Gastrocnemius medialis (tissue), 4 donors: Measurements from ENCODE around the gene HSPA9. TPM values are rescaled to one million over a fixed set of nuclear protein-coding genes. Genes with fewer than 3 reads are reported as not detected.

Source experiments
- ATAC-seq, 2 donors: fragments of 150-250 bp; one replicate each; pipeline ENCODE4 v1.9.1; 2016
- DNase-seq, 2 donors: peaks; one replicate each; pipeline ENCODE4 v3.0.0-alpha.2; 2019
- H3K27ac ChIP-seq, 4 donors: fragments of 200-600 bp; sonication (generic); 1 replicate in 1 of 4; 2 replicates in 3 of 4; pipeline ENCODE4 v1.5.1; 2016 to 2018; ENCODE audit warnings: mild to moderate bottlenecking in 2 of 4, moderate library complexity in 1 of 4
- H3K27me3 ChIP-seq, 3 donors: fragments of 200-600 bp; sonication (generic) in 2 of 3; 1 replicate in 1 of 3; 2 replicates in 2 of 3; pipeline versions ENCODE4 v1.5.1 to v1.6.0; 2016 to 2019; ENCODE audit warnings: mild to moderate bottlenecking in 1 of 3, moderate library complexity in 1 of 3
- H3K36me3 ChIP-seq, 2 donors: fragments of 200-600 bp; sonication (generic) in 1 of 2; one replicate each; pipeline ENCODE4 v1.5.1; 2017 to 2018
- H3K4me1 ChIP-seq, 2 donors: fragments of 200-600 bp; sonication (generic) in 1 of 2; one replicate each; pipeline ENCODE4 v1.5.1; 2016 to 2017; ENCODE audit warnings: mild to moderate bottlenecking in 2 of 2
- H3K4me3 ChIP-seq, 4 donors: fragments of 200-600 bp; sonication (generic) in 3 of 4; 1 replicate in 1 of 4; 2 replicates in 3 of 4; pipeline ENCODE4 v1.5.1; 2016 to 2019; ENCODE audit warnings: mild to moderate bottlenecking in 2 of 4
- H3K9me3 ChIP-seq, 3 donors: fragments of 200-600 bp; sonication (generic) in 2 of 3; 1 replicate in 1 of 3; 2 replicates in 2 of 3; pipeline ENCODE4 v1.5.1; 2016 to 2019
- CTCF ChIP-seq, 5 experiments: fragments of 450-650 bp in 3 of 5; fragments of 200-600 bp in 2 of 5; sonication (generic) in 2 of 5; IDR thresholded peaks in 4 of 5; conservative IDR thresholded peaks in 1 of 5; 1 replicate in 4 of 5; 2 replicates in 1 of 5; pipeline ENCODE4 v1.5.1; 2016 to 2019; ENCODE audit warnings: antibody characterized with exemption in 5 of 5, mild to moderate bottlenecking in 3 of 5, moderate library complexity in 3 of 5
- POLR2A ChIP-seq, 2 donors: fragments of 450-650 bp; IDR thresholded peaks; one replicate each; pipeline ENCODE4 v1.6.1; 2017; ENCODE audit warnings: antibody characterized with exemption in 2 of 2, mild to moderate bottlenecking in 2 of 2, moderate library complexity in 2 of 2
- in situ Hi-C, 4 donors: fragments of 200-750 bp; cut with MboI; loops; one replicate each; pipeline versions ENCODE4 v1.15.0 to v1.8.0; 2017; ENCODE audit warnings: low sequenced_read_pairs in 4 of 4
- intact Hi-C: fragments of 100-400 bp; cut with DNase I; formaldehyde crosslinking; loops from one replicate; pipeline ENCODE4 v1.15.1; 2023; ENCODE audit warnings: low total_unique reads
- total RNA-seq, 4 donors: library from RNA; depleted of rRNA; stranded (reverse); fragments of >200 nt; gene quantifications; one replicate each; pipeline versions ENCODE4 v1.1.0 to v1.2.3, GENCODE V29; 2016

HSPA9 gene
- total RNA-seq, 4 donors from 2014 or later, result 449 to 840 (median 569) TPM

GRCh38 chr5:138580777-138581176, 5.6 kb upstream of the HSPA9 start:
- no peak for DNase-seq
- Histone ChIP-seq H3K27me3 (no peaks in the 10 kb centered on the region), H3K4me1 (peaks cover 0 to 5% of the 10 kb centered on the region in 2 donors), H3K27ac (no peak overlapping the region), H3K9me3 (no peaks in the 10 kb centered on the region), H3K36me3 (no peaks in the 10 kb centered on the region), H3K4me3 (no peak overlapping the region)
- in situ Hi-C loops, result loop anchor here in 2 of 4 donors (25.0 kb wide), 1 partner anchor 682 kb away; no protein-coding TSS in a partner anchor
- no peak for TF ChIP-seq CTCF (IDR thresholded peaks at IDR 0.05 in 4 of 5, conservative IDR thresholded peaks at IDR 0.05 in 1 of 5)
- TF ChIP-seq POLR2A (IDR thresholded peaks at IDR 0.05), result no peak
- ATAC-seq, result no peak
- intact Hi-C loops, result no loop called here

DNA sequence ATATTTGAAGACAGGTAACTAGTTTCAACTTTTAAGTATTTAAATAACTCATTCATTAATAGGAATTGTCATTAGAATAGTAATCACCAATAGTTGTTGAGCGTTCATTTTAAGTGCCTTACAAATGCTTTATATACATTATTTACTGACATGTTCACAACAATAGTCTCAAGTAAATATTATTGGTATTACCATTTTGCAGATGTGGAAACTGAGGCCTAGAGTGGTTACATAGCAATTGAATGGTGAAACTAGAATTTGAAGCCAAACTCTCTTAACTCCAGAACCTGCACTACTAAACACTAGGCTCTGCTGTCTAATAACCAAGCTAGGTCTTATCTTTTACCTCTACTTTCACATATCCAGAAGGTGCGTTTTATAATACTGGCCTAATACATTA, 4.8 kb upstream of the HSPA9 start:
- Histone ChIP-seq H3K27ac (no peak overlapping the region), H3K4me3 (no peak overlapping the region), H3K4me1 (peaks cover 0 to 6% of the 10 kb centered on the region in 2 donors), H3K9me3 (no peaks in the 10 kb centered on the region), H3K36me3 (no peaks in the 10 kb centered on the region), H3K27me3 (no peaks in the 10 kb centered on the region)
- ATAC-seq, result no peak
- DNase-seq, result no peak
- intact Hi-C loops (no loop called here), in situ Hi-C loops (loop anchor here in 2 of 4 donors (25.0 kb wide), 1 partner anchor 682 kb away; no protein-coding TSS in a partner anchor)
- TF ChIP-seq POLR2A (IDR thresholded peaks at IDR 0.05) (no peak), CTCF (IDR thresholded peaks at IDR 0.05 in 4 of 5, conservative IDR thresholded peaks at IDR 0.05 in 1 of 5) (no peak)

DNA sequence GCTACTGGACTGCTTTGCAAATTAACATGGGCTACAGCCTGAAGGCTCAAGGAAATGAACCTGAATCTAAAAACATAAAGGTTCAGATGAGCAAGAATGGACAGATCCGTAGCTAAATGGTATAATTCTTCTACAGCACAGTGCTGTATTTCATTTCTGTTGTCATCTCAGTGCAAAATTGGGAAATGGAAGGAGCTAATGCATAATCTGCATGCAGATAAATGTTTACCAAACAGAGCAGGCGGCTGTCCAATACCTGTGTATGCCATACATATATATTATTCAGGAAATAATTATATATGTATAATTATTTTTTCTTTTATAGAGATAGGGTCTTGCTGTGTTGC, 4.3 kb upstream of the HSPA9 start:
- DNase-seq (no peak), ATAC-seq (no peak)
- TF ChIP-seq POLR2A (IDR thresholded peaks at IDR 0.05), result no peak
- TF ChIP-seq CTCF (IDR thresholded peaks at IDR 0.05 in 4 of 5, conservative IDR thresholded peaks at IDR 0.05 in 1 of 5), result no peak
- H3K36me3 ChIP-seq, result no peaks in the 10 kb centered on the region
- no peaks in the 10 kb centered on the region for H3K9me3 ChIP-seq
- in situ Hi-C loops, result loop anchor here (5.0 to 25.0 kb wide), 3 partner anchors 683 to 688 kb away; no protein-coding TSS in a partner anchor
- H3K27ac ChIP-seq, result no peak overlapping the region
- no peak overlapping the region for H3K4me3 ChIP-seq
- H3K4me1 ChIP-seq, result peaks cover under 1 to 6% of the 10 kb centered on the region in 2 donors
- intact Hi-C loops, result loop anchor here (1.0 to 5.0 kb wide), 3 partner anchors 146 to 827 kb away; partner anchors contain the start of gene HNRNPA0
- H3K27me3 ChIP-seq, result no peaks in the 10 kb centered on the region

- H3K4me3 ChIP-seq, result no peak overlapping the region
- H3K27me3 ChIP-seq, result no peaks in the 10 kb centered on the region
- no peaks in the 10 kb centered on the region for H3K9me3 ChIP-seq
- H3K4me1 ChIP-seq, result peaks cover 12 to 20% of the 10 kb centered on the region in 2 donors
- ATAC-seq (no peak), DNase-seq (no peak)
- in situ Hi-C loops (loop anchor here (5.0 to 25.0 kb wide), 3 partner anchors 685 to 690 kb away; no protein-coding TSS in a partner anchor), intact Hi-C loops (loop anchor here (5.0 kb wide), 1 partner anchor 825 kb away; the partner anchor contains the start of gene HNRNPA0)
- TF ChIP-seq CTCF (IDR thresholded peaks at IDR 0.05 in 4 of 5, conservative IDR thresholded peaks at IDR 0.05 in 1 of 5), result no peak
- no peak for TF ChIP-seq POLR2A (IDR thresholded peaks at IDR 0.05)
- H3K27ac ChIP-seq, result no peak overlapping the region
- peaks cover 0 to 13% of the 10 kb centered on the region in 2 donors for H3K36me3 ChIP-seq
These were observed 2.3 kb upstream of the HSPA9 start for GRCh38 chr5:138577452-138577851.
